ENCODE data around the gene ZNF217.
"Not testable (repeated sequence)": the region's sequence is repeated elsewhere in the genome, so short reads cannot be mapped to it uniquely, and the experiment has no call there.

ZNF217 gene

DNA sequence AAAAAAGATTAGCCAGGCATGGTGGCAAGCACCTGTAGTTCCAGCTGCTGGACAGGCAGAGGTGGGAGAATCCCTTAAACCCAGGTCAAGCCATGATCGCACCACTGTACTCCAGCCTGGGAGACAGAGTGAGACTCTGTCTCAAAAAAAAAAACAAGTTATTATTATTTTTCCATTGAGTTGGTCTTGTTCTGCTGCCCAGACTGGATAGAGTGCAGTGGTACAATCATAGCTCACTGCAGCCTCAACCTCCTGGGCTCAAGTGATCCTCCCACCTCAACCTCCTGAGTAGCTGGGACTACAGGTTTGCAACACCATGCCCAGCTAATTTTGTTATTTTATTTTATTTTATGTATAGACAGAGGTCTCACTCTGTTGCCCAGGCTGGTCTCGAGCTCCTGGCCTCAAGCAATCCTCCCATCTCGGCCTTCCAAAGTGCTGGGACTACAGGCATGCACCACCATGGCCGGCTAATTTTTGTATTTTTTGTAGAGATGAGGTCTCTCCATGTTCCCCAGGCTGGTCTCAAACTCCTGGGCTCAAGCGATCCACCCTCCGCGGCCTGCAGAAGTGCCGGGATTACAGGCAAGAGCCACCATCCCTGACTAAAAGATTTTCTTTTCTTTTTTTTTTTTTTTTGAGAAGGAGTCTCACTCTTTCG is 31.4 kb downstream of the ZNF217 start:
- not testable (repeated sequence) for DNase-seq

GRCh38 chr20:53561505-53561904 is 32.1 kb downstream of the ZNF217 start:
- no peak for DNase-seq

GRCh38 chr20:53559816-53560215 is 33.8 kb downstream of the ZNF217 start:
- DNase-seq = no peak

- DNase-seq = no peak
These were observed 36.5 kb downstream of the ZNF217 start for GRCh38 chr20:53557130-53557529.

DNA sequence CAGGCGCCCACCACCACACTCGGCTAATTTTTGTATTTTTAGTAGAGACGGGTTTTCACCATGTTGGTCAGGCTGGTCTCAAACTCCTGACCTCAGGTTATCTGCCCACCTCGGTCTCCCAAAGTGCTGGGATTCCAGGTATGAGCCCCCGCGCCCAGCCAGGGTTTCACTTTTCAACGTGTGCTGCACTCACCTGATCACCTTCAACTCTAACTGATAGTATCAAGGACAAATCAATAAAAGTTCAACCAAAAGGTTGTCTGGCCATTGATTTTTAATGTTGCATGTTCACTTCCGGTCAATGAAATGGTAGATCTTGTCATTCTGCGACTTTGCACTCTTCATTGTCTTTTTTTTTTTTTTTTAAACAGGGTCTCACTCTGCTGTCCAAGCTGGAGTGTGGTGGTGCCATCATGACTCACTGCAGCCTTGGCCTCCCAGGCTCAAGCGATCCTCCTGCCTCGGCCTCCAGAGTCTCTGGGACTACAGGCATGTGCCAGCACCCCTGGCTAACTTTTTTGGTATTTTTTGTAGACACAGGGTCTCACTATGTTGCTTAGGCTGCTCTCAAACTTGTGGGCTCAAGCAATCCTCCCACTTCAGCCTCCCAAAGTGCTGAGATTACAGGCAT is 37.3 kb downstream of the ZNF217 start:
- DNase-seq = no peak

DNA sequence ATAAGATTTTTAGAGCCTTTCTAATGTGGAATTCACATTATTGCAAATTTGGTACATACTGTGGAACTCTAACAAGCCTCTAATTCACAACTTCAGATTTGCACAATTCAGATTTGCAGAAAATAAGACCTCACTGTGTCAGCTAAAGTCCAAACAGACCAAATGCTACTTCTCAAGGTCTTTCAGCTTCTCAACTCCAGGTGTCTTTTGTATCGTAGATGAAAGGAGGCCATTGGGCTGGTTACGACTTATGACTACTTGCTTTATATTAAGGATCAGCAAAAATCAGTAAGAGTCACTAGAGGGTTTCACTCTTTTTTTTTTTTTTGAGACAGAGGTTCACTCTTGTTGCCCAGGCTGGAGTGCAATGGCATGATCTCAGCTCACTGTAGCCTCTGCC is 37.8 kb downstream of the ZNF217 start:
- DNase-seq = no peak

DNA sequence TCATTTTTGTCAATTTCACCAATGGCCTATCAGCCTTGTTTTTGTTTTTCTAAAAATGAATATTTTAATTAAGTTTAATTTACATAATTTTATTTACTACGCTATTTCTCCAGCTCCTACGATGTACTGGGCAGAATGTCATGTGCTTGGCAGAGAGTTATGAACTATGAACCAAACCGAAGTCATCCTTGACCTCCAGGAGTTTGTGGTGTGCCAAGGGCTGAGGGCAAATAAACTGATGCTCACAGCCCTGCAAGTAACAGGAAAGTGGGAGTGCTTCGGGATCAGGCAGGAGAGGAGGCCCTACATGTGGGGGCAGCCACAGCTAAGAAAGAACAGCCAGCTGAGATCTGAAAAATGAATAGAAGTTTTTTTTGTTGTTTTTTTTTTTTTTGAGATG is 38.6 kb downstream of the ZNF217 start:
- DNase-seq = no peak

DNA sequence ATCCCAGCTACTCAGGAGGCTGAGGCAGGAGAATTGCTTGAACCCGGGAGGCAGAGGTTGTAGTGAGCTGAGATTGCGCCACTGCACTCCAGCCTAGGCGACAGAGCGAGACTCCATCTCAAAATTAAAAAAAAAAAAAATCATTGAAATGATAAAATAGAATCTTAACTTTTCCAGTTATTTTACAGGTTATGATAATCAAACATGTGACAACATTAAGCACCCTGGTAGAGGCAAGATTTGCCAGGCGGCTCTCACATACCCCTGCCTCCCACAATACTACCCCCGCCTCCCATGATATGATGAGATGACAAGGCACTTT is 41.1 kb downstream of the ZNF217 start:
- not testable (repeated sequence) for DNase-seq

- DNase-seq = not testable (repeated sequence)
These were observed 41.7 kb downstream of the ZNF217 start for GRCh38 chr20:53551719-53552571.

DNA sequence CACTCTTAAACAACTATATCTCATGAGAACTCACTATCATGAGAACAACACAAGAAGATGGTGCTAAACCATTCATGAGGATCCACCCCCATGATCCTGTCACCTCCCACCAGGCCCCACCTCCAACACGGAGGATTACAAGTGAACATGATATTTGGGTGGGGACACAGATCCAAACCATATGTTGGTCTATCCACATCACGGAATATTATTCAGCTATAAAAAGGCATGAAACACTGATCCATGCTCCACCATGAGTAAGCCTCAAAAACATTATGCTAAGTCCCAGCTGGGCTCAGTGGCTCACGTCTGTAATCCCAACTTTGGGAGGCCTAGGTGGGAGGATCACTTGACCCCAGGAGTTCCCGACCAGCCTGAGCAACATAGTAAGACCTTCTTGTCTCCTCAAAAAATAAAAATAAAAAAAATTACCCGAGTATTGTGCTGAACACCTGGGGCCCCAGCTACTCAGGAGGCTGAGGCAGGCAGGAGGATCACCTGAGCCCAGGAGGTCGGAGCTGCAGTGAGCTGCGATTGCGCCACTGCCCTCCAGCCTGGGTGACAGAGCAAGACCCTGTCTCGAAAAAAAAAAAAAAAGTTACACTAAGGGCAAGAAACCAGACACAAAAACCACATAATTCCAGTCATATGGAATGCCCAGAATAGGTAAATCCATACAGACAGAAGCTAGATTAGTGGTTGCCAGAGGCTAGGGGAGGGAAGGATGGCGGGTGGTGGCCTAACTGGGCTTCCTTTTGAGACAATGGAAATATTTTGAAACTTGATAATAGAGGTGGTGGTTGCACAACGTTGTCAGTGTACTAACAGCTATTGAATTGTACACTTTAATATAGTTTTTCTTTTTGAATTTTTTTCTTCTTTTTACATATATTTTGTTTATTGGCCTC is 43.1 kb downstream of the ZNF217 start:
- DNase-seq = peak; percentile 43

- DNase-seq = peak; percentile 80
These were observed 45.9 kb downstream of the ZNF217 start for GRCh38 chr20:53547664-53548239.

DNA sequence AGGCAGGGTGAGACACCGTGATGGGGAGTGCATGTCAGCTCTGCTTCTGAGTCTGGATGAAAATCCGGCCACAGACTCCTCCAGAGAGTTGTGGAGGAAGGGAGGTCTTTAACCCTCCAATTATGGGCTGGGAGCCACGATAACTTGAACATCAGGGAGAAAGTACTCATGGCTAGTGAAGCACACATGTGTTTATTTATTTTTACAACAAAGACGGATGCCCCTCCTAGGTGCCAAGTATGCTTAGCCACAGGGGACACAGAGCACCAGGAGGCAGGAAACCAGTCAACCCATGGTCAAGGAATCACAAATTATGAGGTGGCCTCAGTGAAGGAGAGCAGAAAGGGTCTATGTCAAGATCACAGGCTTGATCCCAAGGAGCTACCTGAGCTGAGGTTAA is 54.1 kb downstream of the ZNF217 start:
- DNase-seq = no peak

GRCh38 chr20:53536382-53536781 is 57.3 kb downstream of the ZNF217 start:
- DNase-seq = not testable (repeated sequence)

- DNase-seq = no peak
These were observed 57.8 kb downstream of the ZNF217 start for GRCh38 chr20:53535878-53536277.

- DNase-seq = no peak
These were observed 59.6 kb downstream of the ZNF217 start for GRCh38 chr20:53534037-53534436.

GRCh38 chr20:53533500-53533899 is 60.1 kb downstream of the ZNF217 start:
- DNase-seq = no peak

- not testable (repeated sequence) for DNase-seq
These were observed 60.9 kb downstream of the ZNF217 start for GRCh38 chr20:53532654-53533312.

GRCh38 chr20:53530440-53530839 is 63.2 kb downstream of the ZNF217 start:
- no peak for DNase-seq

DNA sequence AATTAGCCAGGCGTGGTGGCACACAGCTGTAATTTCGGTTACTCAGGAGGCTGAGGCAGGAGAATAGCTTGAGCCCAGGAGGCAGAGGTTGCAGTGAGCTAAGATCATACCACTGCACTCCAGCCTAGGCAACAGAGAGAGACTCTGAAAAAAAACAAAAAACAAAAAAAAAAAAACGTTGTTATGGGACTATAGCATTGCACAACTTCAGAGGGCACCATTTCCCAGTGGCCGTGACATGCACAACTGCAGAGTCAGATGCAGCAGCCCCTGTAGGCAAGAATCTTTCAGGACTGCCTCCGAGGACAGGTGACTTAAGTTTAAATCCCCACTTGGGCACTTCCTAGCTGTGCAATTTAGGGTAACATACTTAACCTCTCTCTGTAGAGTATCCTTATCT is 64.0 kb downstream of the ZNF217 start:
- no peak for DNase-seq

DNA sequence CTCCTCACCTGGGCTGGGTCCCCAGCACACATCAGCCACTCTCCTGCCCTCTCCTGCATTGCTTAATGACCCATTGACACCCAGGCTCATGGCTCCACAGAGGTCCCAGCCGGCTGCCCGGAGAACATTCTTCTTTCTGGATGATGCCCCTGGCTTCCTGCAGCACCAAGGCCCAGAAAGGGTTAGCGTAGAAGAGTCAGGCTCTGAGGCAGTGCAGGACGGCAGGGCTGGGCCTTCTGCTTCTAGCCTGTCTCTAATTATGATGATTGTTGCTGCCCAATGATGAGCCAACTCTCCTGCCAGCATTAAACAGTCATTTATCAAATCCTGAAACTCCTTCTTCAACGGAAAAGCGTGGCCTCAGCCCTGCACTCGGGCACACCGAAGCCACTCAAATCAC is 66.4 kb downstream of the ZNF217 start:
- DNase-seq = no peak

DNA sequence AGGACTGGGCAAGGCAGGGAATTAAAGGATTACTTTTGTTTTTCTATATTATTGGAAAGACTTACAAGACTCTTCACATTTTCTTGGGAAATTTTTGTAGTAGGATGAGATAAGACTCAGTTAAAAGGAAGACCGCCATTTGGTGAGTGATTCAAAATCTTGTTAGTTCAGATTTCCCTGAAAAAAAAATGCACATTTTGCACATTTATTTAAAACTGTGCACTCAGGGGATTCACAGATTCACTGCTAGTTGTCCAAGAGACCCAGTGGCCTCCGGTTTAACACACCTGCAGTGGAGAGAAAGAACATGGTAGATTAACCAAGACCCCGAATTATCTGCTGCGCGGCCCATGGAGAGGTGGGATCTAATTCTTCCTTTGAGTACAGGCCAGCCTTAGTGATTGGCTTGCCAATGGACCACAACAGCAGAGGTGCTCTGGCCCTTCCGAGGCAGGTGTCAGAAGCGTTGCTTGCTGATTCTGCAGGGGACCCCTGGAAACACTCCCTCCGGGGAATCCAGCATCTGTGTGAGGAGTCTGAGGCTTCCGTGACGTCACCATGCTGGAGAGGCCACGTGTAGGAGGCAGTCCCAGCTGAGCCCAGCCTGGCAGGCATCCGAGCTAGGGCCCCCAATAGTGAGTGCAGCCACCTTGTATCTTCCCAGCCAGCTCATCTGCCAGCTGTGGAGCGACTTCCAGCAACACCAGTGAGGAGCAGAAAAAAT is 68.9 kb downstream of the ZNF217 start:
- DNase-seq = no peak
